Neural cell (in vitro differentiated cells): ENCODE data around the gene PDE1C. TPM values are rescaled to one million over a fixed set of nuclear protein-coding genes. Genes with fewer than 3 reads are reported as not detected.

Experiments
- H2AFZ ChIP-seq: fragments of 200-600, 300-800 bp; sonication (generic), shearing (Covaris generic); 2 replicates; pipeline ENCODE4 v1.6.0; 2014; ENCODE audit warnings: low read depth, mild to moderate bottlenecking, antibody characterized with exemption, low read length, moderate library complexity
- H3F3A ChIP-seq: fragments of 200-600 bp; shearing (Covaris generic); 2 replicates; pipeline ENCODE4 v1.6.1; 2016; ENCODE audit warnings: mild to moderate bottlenecking, moderate library complexity, mixed read lengths, antibody characterized with exemption, low read length; ENCODE audit not compliant: insufficient read depth, poor library complexity, severe bottlenecking
- H3K27ac ChIP-seq: fragments of 200-600, 300-800 bp; sonication (generic), shearing (Covaris generic); 2 replicates; pipeline ENCODE4 v1.5.1; 2014; ENCODE audit warnings: mild to moderate bottlenecking, low read length, moderate library complexity
- H3K27me3 ChIP-seq: fragments of 300-800, 200-600 bp; sonication (generic), shearing (Covaris generic); 2 replicates; pipeline ENCODE4 v1.6.0; 2014; ENCODE audit warnings: mild to moderate bottlenecking, low read depth, low read length, moderate library complexity; ENCODE audit not compliant: insufficient read depth
- H3K36me3 ChIP-seq: fragments of 300-800, 200-600 bp; sonication (generic), shearing (Covaris generic); 2 replicates; pipeline ENCODE4 v1.5.1; 2014; ENCODE audit warnings: mild to moderate bottlenecking, antibody characterized with exemption, low read length, moderate library complexity; ENCODE audit not compliant: insufficient read depth
- H3K4me2 ChIP-seq: fragments of 300-800, 200-600 bp; sonication (generic), shearing (Covaris generic); 2 replicates; pipeline ENCODE4 v1.6.0; 2014; ENCODE audit warnings: mild to moderate bottlenecking, low read length
- H3K4me3 ChIP-seq: fragments of 300-800, 200-600 bp; sonication (generic), shearing (Covaris generic); 2 replicates; pipeline ENCODE4 v1.5.1; 2014; ENCODE audit warnings: mild to moderate bottlenecking, low read length, moderate library complexity
- H3K79me2 ChIP-seq: fragments of 200-600 bp; shearing (Covaris generic); replicated peaks from 2 replicates; pipeline ENCODE4 v1.6.0; 2014; ENCODE audit warnings: mild to moderate bottlenecking, low read length, moderate library complexity; ENCODE audit not compliant: insufficient read depth
- H3K9ac ChIP-seq: fragments of 300-800, 200-600 bp; sonication (generic), shearing (Covaris generic); 2 replicates; pipeline ENCODE4 v1.6.1; 2016; ENCODE audit warnings: mild to moderate bottlenecking, low read length, mixed read lengths
- H3K9me2 ChIP-seq: fragments of 200-600 bp; shearing (Covaris generic); 2 replicates; pipeline ENCODE4 v1.6.1; 2016; ENCODE audit warnings: mild to moderate bottlenecking, low read length, mixed read lengths; ENCODE audit not compliant: insufficient read depth
- H3K9me3 ChIP-seq: fragments of 200-600, 300-800 bp; sonication (generic), shearing (Covaris generic); 2 replicates; pipeline ENCODE4 v1.6.1; 2016; ENCODE audit warnings: mild to moderate bottlenecking, mixed run types, low read length, moderate library complexity, mixed read lengths
- H4K20me1 ChIP-seq: fragments of 200-600 bp; shearing (Covaris generic); 2 replicates; pipeline ENCODE4 v1.6.1; 2016; ENCODE audit warnings: mild to moderate bottlenecking, mixed run types; ENCODE audit not compliant: insufficient read depth
- EP300 ChIP-seq: fragments of 450-650 bp; conservative IDR thresholded peaks from 2 replicates; pipeline ENCODE4 v1.6.1; 2014; ENCODE audit warnings: antibody characterized with exemption, mild to moderate bottlenecking, moderate library complexity; ENCODE audit not compliant: poor library complexity, severe bottlenecking
- EZH2 ChIP-seq: fragments of 200-600, 300-800 bp; shearing (Covaris generic), sonication (generic); IDR thresholded peaks from 2 replicates; pipeline ENCODE4 v1.6.1; 2014; ENCODE audit warnings: antibody characterized with exemption, low read length, borderline replicate concordance, mild to moderate bottlenecking; ENCODE audit not compliant: insufficient read depth, poor library complexity, severe bottlenecking
- MXI1 ChIP-seq: fragments of 450-650 bp; conservative IDR thresholded peaks from 2 replicates; pipeline ENCODE4 v1.6.1; 2014; ENCODE audit warnings: antibody characterized with exemption, mild to moderate bottlenecking; ENCODE audit not compliant: poor library complexity, severe bottlenecking
- POLR2AphosphoS5 ChIP-seq: IDR thresholded peaks from 2 replicates; pipeline ENCODE4 v1.6.1; 2012
- RAD21 ChIP-seq: fragments of 450-650 bp; conservative IDR thresholded peaks from 2 replicates; pipeline ENCODE4 v1.6.1; 2014; ENCODE audit warnings: antibody characterized with exemption, mild to moderate bottlenecking, moderate library complexity
- SMC3 ChIP-seq: fragments of 450-650 bp; conservative IDR thresholded peaks from 2 replicates; pipeline ENCODE4 v1.6.1; 2014; ENCODE audit warnings: antibody characterized with exemption, mild to moderate bottlenecking, moderate library complexity; ENCODE audit not compliant: poor library complexity
- TAF1 ChIP-seq: IDR thresholded peaks from 2 replicates; pipeline ENCODE4 v1.6.1; 2012; ENCODE audit warnings: low read depth
- polyA plus RNA-seq: library from polyadenylated mRNA; depleted of rRNA; stranded (reverse); fragments of >200 nt; gene quantifications from 2 replicates; pipeline ENCODE4 v1.2.3, GENCODE V29; 2014
- TF ChIP-seq, protein P1 (sequence below): IDR thresholded peaks from 2 replicates; pipeline ENCODE4 v1.6.1; 2012; ENCODE audit warnings: borderline replicate concordance
- TF ChIP-seq, protein P2 (sequence below): fragments of 450-650 bp; IDR thresholded peaks from 2 replicates; pipeline ENCODE4 v1.5.1; 2014; ENCODE audit warnings: antibody characterized with exemption, mild to moderate bottlenecking, moderate library complexity; ENCODE audit not compliant: poor library complexity, severe bottlenecking

The PDE1C gene
- polyA plus RNA-seq, 1 donor from 2014 or later = 6.6 TPM

DNA sequence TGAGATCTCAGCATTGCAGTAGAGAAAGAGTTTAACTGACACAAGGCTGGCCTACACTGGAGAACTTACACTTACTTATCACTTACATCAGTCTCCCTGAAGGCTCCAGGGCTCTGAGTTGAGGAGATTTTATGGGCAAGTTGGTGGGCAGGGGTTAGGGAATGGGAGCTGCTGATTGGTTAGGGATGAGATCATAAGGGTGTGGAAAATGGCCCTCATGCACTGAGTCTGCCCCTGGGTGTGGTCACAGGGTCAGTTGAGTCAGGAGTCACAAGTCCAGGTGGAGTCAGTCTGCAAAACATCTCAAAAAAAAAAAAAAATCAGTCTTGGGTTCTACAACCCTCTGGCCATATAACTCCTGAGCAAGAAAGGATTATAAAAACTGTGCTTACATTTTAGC lies 322.7 kb downstream of the PDE1C start:
- TF ChIP-seq RAD21 = no peak
- TF ChIP-seq, protein P1, sequence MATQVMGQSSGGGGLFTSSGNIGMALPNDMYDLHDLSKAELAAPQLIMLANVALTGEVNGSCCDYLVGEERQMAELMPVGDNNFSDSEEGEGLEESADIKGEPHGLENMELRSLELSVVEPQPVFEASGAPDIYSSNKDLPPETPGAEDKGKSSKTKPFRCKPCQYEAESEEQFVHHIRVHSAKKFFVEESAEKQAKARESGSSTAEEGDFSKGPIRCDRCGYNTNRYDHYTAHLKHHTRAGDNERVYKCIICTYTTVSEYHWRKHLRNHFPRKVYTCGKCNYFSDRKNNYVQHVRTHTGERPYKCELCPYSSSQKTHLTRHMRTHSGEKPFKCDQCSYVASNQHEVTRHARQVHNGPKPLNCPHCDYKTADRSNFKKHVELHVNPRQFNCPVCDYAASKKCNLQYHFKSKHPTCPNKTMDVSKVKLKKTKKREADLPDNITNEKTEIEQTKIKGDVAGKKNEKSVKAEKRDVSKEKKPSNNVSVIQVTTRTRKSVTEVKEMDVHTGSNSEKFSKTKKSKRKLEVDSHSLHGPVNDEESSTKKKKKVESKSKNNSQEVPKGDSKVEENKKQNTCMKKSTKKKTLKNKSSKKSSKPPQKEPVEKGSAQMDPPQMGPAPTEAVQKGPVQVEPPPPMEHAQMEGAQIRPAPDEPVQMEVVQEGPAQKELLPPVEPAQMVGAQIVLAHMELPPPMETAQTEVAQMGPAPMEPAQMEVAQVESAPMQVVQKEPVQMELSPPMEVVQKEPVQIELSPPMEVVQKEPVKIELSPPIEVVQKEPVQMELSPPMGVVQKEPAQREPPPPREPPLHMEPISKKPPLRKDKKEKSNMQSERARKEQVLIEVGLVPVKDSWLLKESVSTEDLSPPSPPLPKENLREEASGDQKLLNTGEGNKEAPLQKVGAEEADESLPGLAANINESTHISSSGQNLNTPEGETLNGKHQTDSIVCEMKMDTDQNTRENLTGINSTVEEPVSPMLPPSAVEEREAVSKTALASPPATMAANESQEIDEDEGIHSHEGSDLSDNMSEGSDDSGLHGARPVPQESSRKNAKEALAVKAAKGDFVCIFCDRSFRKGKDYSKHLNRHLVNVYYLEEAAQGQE = no peak
- no peak for TF ChIP-seq MXI1
- no peak for TF ChIP-seq SMC3
- TF ChIP-seq, protein P2, sequence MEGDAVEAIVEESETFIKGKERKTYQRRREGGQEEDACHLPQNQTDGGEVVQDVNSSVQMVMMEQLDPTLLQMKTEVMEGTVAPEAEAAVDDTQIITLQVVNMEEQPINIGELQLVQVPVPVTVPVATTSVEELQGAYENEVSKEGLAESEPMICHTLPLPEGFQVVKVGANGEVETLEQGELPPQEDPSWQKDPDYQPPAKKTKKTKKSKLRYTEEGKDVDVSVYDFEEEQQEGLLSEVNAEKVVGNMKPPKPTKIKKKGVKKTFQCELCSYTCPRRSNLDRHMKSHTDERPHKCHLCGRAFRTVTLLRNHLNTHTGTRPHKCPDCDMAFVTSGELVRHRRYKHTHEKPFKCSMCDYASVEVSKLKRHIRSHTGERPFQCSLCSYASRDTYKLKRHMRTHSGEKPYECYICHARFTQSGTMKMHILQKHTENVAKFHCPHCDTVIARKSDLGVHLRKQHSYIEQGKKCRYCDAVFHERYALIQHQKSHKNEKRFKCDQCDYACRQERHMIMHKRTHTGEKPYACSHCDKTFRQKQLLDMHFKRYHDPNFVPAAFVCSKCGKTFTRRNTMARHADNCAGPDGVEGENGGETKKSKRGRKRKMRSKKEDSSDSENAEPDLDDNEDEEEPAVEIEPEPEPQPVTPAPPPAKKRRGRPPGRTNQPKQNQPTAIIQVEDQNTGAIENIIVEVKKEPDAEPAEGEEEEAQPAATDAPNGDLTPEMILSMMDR = no peak
- no peak for TF ChIP-seq POLR2AphosphoS5
- no peak for TF ChIP-seq TAF1
- TF ChIP-seq EZH2 = no peak
- no peak for TF ChIP-seq EP300
- Histone ChIP-seq H3F3A (no peaks in the 10 kb centered on the region), H3K36me3 (no peaks in the 10 kb centered on the region), H3K4me3 (no peak overlapping the region), H3K27ac (no peak overlapping the region), H3K9ac (no peak overlapping the region), H3K9me3 (no peaks in the 10 kb centered on the region), H3K9me2 (no peaks in the 10 kb centered on the region), H3K27me3 (no peaks in the 10 kb centered on the region), H3K79me2 (no peaks in the 10 kb centered on the region), H3K4me2 (no peak overlapping the region), H4K20me1 (no peaks in the 10 kb centered on the region), H2AFZ (no peak overlapping the region)

DNA sequence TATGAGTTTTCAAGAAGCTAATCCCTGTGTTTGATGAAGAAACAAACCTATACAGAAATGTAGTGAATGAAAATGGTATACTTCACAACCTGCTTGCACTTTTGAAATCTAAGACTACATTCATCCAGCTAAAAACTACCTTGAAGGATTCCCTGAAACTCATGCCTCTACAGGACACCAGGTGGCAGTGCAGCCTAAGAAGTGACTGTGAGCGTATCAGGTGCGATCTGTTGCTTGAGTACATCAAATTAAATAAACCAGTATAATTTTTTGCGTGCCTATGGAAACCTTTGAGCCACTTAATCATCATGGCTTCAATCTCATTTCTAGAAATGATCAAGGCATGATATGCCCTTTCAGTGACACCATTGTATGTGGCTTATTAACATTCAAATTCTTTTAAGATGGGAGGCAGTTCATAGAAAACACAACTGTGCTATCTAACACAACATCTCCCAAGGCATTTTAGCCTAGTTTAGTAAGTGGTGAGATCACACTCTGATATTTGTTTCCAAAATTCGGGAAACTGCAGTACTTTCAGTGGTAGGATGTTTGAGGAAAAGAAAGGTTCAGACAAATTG lies 325.8 kb downstream of the PDE1C start:
- Histone ChIP-seq H2AFZ (no peak overlapping the region), H3K4me2 (no peak overlapping the region), H3K27me3 (no peaks in the 10 kb centered on the region), H3F3A (no peaks in the 10 kb centered on the region), H3K9me2 (no peaks in the 10 kb centered on the region), H3K79me2 (no peaks in the 10 kb centered on the region), H3K9me3 (no peaks in the 10 kb centered on the region), H3K4me3 (no peak overlapping the region), H4K20me1 (no peaks in the 10 kb centered on the region), H3K9ac (no peak overlapping the region), H3K27ac (no peak overlapping the region), H3K36me3 (no peaks in the 10 kb centered on the region)
- TF ChIP-seq TAF1 (no peak), EP300 (no peak), EZH2 (no peak), MXI1 (no peak), POLR2AphosphoS5 (no peak), SMC3 (peak; percentile 100), RAD21 (peak; percentile 99)
- TF ChIP-seq, protein P2 = peak; percentile 97
- TF ChIP-seq, protein P1 = no peak
